ENCODE results near the gene ERBB4. TPM values are rescaled to one million over a fixed set of nuclear protein-coding genes. Genes with fewer than 3 reads are reported as not detected.

ERBB4 gene
- total RNA-seq, 1 donor from 2014 or later: 25.3 TPM

DNA sequence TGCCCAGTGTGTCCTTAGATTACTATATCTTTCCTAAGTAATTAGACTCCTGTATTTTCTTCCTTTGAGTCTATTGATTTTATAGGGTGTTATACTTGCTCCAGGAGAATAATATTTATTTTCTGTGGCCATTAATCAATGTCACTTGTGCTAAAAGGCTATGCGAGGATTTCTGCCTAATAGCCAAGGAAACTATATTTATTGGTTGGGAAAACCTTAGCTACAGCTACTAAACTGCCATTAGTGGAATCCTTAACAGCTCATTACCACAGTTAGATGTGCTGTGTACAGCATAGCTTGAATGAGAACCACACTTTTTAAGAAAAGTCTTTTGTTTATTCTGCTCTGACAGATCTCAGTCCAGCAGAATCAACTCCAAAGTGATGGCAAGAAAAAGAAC lies 537.3 kb downstream of the ERBB4 start:
- H3K4me3 ChIP-seq: no peak overlapping the region
- ATAC-seq (no peak), DNase-seq (no peak)
- no peak overlapping the region for H3K27ac ChIP-seq
- TF ChIP-seq CTCF (IDR thresholded peaks at IDR 0.05): no peak
- H3K4me1 ChIP-seq: no peaks in the 10 kb centered on the region
- H3K27me3 ChIP-seq (ENCODE audit: low read depth): no peaks in the 10 kb centered on the region
- no peaks in the 10 kb centered on the region for H3K36me3 ChIP-seq
- intact Hi-C loops (cut with DNase I): no loop called here
- no peaks in the 10 kb centered on the region for H3K9me3 ChIP-seq

DNA sequence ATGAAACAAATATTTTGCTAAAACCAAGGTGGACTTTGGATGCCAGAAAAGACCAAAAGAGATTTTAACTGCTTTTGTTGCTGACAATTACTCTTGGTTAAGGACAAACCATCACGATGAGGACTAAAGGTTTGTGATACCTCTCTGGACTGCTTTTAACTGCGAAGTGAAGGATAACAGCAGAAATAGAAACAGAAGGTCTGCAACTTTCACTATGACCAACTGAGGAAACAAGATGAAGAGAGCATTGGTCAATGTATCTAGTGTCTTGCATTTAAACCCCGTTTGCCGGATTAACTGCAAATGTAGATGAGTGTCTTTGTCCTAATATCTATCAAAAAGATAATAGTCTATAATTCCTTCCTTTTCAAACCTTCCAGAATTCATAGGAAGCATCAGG lies 541.7 kb downstream of the ERBB4 start:
- ATAC-seq: no peak
- Histone ChIP-seq H3K4me3 (no peak overlapping the region), H3K36me3 (no peaks in the 10 kb centered on the region), H3K27ac (no peak overlapping the region), H3K4me1 (no peaks in the 10 kb centered on the region), H3K9me3 (no peaks in the 10 kb centered on the region), H3K27me3 (ENCODE audit: low read depth) (no peaks in the 10 kb centered on the region)
- intact Hi-C loops (cut with DNase I): no loop called here
- DNase-seq: no peak
- TF ChIP-seq CTCF (IDR thresholded peaks at IDR 0.05): no peak

- H3K27ac ChIP-seq: no peak overlapping the region
- TF ChIP-seq CTCF (IDR thresholded peaks at IDR 0.05): no peak
- H3K27me3 ChIP-seq (ENCODE audit: low read depth): no peaks in the 10 kb centered on the region
- no peak for DNase-seq
- ATAC-seq: no peak
- intact Hi-C loops (cut with DNase I): no loop called here
- no peaks in the 10 kb centered on the region for H3K9me3 ChIP-seq
- no peaks in the 10 kb centered on the region for H3K36me3 ChIP-seq
- H3K4me3 ChIP-seq: no peak overlapping the region
- no peaks in the 10 kb centered on the region for H3K4me1 ChIP-seq
Observed at GRCh38 chr2:211994806-211995205, 543.8 kb downstream of the ERBB4 start.

- no peak overlapping the region for H3K4me3 ChIP-seq
- intact Hi-C loops (cut with DNase I): no loop called here
- H3K27ac ChIP-seq: no peak overlapping the region
- H3K9me3 ChIP-seq: no peaks in the 10 kb centered on the region
- no peaks in the 10 kb centered on the region for H3K4me1 ChIP-seq
- no peak for ATAC-seq
- no peaks in the 10 kb centered on the region for H3K27me3 ChIP-seq (ENCODE audit: low read depth)
- H3K36me3 ChIP-seq: no peaks in the 10 kb centered on the region
- no peak for DNase-seq
- no peak for TF ChIP-seq CTCF (IDR thresholded peaks at IDR 0.05)
Observed at GRCh38 chr2:211990335-211990734, 548.3 kb downstream of the ERBB4 start.

GRCh38 chr2:211986313-211986712 lies 552.3 kb downstream of the ERBB4 start:
- Histone ChIP-seq H3K36me3 (no peaks in the 10 kb centered on the region), H3K27ac (no peak overlapping the region), H3K4me1 (no peaks in the 10 kb centered on the region), H3K4me3 (no peak overlapping the region), H3K27me3 (ENCODE audit: low read depth) (no peaks in the 10 kb centered on the region), H3K9me3 (no peaks in the 10 kb centered on the region)
- DNase-seq (no peak), ATAC-seq (no peak)
- no peak for TF ChIP-seq CTCF (IDR thresholded peaks at IDR 0.05)
- intact Hi-C loops (cut with DNase I): no loop called here

GRCh38 chr2:211985393-211985792 lies 553.2 kb downstream of the ERBB4 start:
- Histone ChIP-seq H3K36me3 (no peaks in the 10 kb centered on the region), H3K27me3 (ENCODE audit: low read depth) (no peaks in the 10 kb centered on the region), H3K4me1 (no peaks in the 10 kb centered on the region), H3K27ac (no peak overlapping the region), H3K9me3 (no peaks in the 10 kb centered on the region), H3K4me3 (no peak overlapping the region)
- TF ChIP-seq CTCF (IDR thresholded peaks at IDR 0.05): no peak
- no peak for DNase-seq
- intact Hi-C loops (cut with DNase I): no loop called here
- ATAC-seq: no peak
